Stomach (tissue), 4 donors: ENCODE results near the gene RASA3.

Experiments
- CTCF ChIP-seq, 7 experiments: fragments of 450-650 bp in 4 of 7; fragments of 200-600 bp in 3 of 7; sonication (generic) in 3 of 7; IDR thresholded peaks; one replicate each; pipeline ENCODE4 v1.5.1; 2016 to 2019; ENCODE audit warnings: antibody characterized with exemption in 7 of 7, control low read depth in 2 of 7, mild to moderate bottlenecking in 1 of 7
- POLR2A ChIP-seq, 4 donors: fragments of 450-650 bp; IDR thresholded peaks; one replicate each; pipeline ENCODE4 v1.6.1; 2016; ENCODE audit warnings: antibody characterized with exemption in 4 of 4, control low read depth in 2 of 4, mild to moderate bottlenecking in 1 of 4, moderate library complexity in 1 of 4
- POLR2AphosphoS5 ChIP-seq, 3 donors: sonication (generic); formaldehyde crosslinking; IDR thresholded peaks; one replicate each; pipeline ENCODE4 v1.6.1; 2016; ENCODE audit warnings: antibody characterized with exemption in 3 of 3

DNA sequence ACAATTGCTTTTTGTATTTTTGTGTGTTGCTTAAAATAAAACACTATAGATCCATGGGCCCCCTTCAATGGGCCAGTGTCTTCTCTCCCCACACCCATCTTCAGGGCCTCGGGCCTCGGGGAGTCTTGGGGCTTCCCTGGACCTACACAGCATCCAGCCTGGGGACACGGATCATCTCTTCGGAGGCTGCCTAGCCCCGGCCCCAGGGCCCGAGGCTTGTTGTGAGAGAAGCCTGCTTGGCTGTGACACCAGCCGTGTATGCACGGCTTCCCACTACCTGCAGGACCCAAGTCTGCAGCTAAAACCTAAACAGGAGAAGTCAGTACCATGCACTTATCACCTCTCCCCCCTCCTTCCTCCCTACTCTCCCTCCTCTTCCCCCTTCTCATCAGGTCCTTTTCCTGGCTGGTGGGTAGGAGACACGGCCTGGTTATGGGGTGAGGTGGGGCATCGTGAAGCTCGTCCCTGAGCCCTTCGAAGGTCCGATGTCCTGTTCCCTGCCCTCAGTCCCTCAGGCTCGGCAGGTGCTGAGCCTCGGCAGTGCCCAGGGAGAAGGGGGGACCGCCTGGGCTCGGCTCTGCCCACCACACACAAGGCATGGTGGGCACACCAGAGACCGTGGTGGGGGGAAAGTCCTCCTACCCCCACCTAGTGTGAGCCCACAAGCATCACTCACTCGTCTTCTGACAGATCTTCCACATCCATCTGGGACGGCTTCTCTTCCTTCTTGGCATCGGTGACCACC is 168.0 kb downstream of the RASA3 start:
- no peak for TF ChIP-seq CTCF (IDR thresholded peaks at IDR 0.05)
- TF ChIP-seq POLR2AphosphoS5 (IDR thresholded peaks at IDR 0.05), result no peak
- TF ChIP-seq POLR2A (IDR thresholded peaks at IDR 0.05), result no peak
